Prostate gland (tissue), 2 donors: Measurements from ENCODE around the gene GRAMD1A.

Experiments
- POLR2AphosphoS5 ChIP-seq: sonication (generic); formaldehyde crosslinking; IDR thresholded peaks from one replicate; pipeline ENCODE4 v1.6.1; 2017; ENCODE audit warnings: antibody characterized with exemption
- TF ChIP-seq, protein P1 (sequence below), 4 experiments: fragments of 200-600 bp in 2 of 4; fragments of 450-650 bp in 2 of 4; sonication (generic) in 2 of 4; IDR thresholded peaks; 1 replicate in 3 of 4; 2 replicates in 1 of 4; pipeline ENCODE4 v1.5.1; 2016 to 2019; ENCODE audit warnings: antibody characterized with exemption in 4 of 4, mild to moderate bottlenecking in 2 of 4, moderate library complexity in 2 of 4

DNA sequence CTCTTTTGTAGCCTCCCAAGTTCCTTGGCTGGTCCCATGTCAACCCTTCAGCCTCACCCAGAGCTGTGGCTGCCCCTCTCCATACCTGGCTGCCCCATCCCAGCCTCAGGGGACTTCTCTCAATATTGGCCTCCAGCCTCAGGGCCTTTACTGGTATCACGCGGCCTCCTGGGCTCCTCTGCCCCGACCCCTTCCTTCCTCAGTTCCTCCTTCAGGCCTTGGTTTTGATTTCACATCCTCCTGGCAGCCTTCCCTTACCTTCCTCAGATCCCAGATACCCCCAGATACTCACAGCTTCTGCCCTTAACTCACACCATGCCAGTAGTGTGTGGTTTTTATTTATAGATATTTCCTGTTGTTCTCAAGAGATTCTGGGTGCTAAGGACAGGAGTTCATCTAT is 17.4 kb downstream of the GRAMD1A start:
- TF ChIP-seq, protein P1, sequence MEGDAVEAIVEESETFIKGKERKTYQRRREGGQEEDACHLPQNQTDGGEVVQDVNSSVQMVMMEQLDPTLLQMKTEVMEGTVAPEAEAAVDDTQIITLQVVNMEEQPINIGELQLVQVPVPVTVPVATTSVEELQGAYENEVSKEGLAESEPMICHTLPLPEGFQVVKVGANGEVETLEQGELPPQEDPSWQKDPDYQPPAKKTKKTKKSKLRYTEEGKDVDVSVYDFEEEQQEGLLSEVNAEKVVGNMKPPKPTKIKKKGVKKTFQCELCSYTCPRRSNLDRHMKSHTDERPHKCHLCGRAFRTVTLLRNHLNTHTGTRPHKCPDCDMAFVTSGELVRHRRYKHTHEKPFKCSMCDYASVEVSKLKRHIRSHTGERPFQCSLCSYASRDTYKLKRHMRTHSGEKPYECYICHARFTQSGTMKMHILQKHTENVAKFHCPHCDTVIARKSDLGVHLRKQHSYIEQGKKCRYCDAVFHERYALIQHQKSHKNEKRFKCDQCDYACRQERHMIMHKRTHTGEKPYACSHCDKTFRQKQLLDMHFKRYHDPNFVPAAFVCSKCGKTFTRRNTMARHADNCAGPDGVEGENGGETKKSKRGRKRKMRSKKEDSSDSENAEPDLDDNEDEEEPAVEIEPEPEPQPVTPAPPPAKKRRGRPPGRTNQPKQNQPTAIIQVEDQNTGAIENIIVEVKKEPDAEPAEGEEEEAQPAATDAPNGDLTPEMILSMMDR (IDR thresholded peaks at IDR 0.05), result no peak
- no peak for TF ChIP-seq POLR2AphosphoS5
